ENCODE measurements around the gene RPL36. TPM values are rescaled to one million over a fixed set of nuclear protein-coding genes. Genes with fewer than 3 reads are reported as not detected.
A peak's percentile ranks its signal among the peaks of the same experiment; 100 is the strongest.
"Not testable (repeated sequence)": the region's sequence is repeated elsewhere in the genome, so short reads cannot be mapped to it uniquely, and the experiment has no call there.

RPL36 gene
- polyA plus RNA-seq, 2 donors = 1,315 to 1,592 TPM

- H3K4me3 ChIP-seq (ENCODE audit: low read depth in 1 of 2, low read length in 2 of 2) = peak overlapping the region; percentile 22 to 64
- no peaks in the 10 kb centered on the region for H3K36me3 ChIP-seq (ENCODE audit: control insufficient read depth in 2 of 2, insufficient read depth in 2 of 2, low read length in 1 of 2)
- 31 to 39% methylated on average over 16 of the region's 16 CpGs for WGBS, 2 donors
Measured at GRCh38 chr19:5686326-5686646, 3.8 kb upstream of the RPL36 start.

GRCh38 chr19:5686647-5687359 lies 3.3 kb upstream of the RPL36 start:
- Histone ChIP-seq H3K27me3 (ENCODE audit: control insufficient read depth in 1 of 2, insufficient read depth in 2 of 2, low read length in 2 of 2) (no peaks in the 10 kb centered on the region), H3K9me3 (ENCODE audit: control insufficient read depth in 2 of 2, insufficient read depth in 1 of 2, low read depth in 1 of 2, low read length in 1 of 2) (no peaks in the 10 kb centered on the region), H3K27ac (ENCODE audit: low read depth in 2 of 2, low read length in 1 of 2) (peak overlapping the region; percentile 87 to 91), H3K36me3 (ENCODE audit: control insufficient read depth in 2 of 2, insufficient read depth in 2 of 2, low read length in 1 of 2) (peaks cover 0 to 4% of the 10 kb centered on the region in 2 donors), H3K4me1 (ENCODE audit: control insufficient read depth in 2 of 2, insufficient read depth in 2 of 2, low read length in 1 of 2) (peaks cover 3 to 14% of the 10 kb centered on the region in 2 donors), H3K4me3 (ENCODE audit: low read depth in 1 of 2, low read length in 2 of 2) (peak overlapping the region; percentile 64 to 70)
- WGBS, 2 donors = 1% methylated on average over 36 to 59 of the region's 59 CpGs

More at GRCh38 chr19:5686326-5686646, 3.8 kb upstream of the RPL36 start:
- Histone ChIP-seq H3K27ac (ENCODE audit: low read depth in 2 of 2, low read length in 1 of 2) (peak overlapping the region; percentile 87 to 91), H3K9me3 (ENCODE audit: control insufficient read depth in 2 of 2, insufficient read depth in 1 of 2, low read depth in 1 of 2, low read length in 1 of 2) (no peaks in the 10 kb centered on the region), H3K4me1 (ENCODE audit: control insufficient read depth in 2 of 2, insufficient read depth in 2 of 2, low read length in 1 of 2) (peaks cover 3 to 14% of the 10 kb centered on the region in 2 donors), H3K27me3 (ENCODE audit: control insufficient read depth in 1 of 2, insufficient read depth in 2 of 2, low read length in 2 of 2) (no peaks in the 10 kb centered on the region)

DNA sequence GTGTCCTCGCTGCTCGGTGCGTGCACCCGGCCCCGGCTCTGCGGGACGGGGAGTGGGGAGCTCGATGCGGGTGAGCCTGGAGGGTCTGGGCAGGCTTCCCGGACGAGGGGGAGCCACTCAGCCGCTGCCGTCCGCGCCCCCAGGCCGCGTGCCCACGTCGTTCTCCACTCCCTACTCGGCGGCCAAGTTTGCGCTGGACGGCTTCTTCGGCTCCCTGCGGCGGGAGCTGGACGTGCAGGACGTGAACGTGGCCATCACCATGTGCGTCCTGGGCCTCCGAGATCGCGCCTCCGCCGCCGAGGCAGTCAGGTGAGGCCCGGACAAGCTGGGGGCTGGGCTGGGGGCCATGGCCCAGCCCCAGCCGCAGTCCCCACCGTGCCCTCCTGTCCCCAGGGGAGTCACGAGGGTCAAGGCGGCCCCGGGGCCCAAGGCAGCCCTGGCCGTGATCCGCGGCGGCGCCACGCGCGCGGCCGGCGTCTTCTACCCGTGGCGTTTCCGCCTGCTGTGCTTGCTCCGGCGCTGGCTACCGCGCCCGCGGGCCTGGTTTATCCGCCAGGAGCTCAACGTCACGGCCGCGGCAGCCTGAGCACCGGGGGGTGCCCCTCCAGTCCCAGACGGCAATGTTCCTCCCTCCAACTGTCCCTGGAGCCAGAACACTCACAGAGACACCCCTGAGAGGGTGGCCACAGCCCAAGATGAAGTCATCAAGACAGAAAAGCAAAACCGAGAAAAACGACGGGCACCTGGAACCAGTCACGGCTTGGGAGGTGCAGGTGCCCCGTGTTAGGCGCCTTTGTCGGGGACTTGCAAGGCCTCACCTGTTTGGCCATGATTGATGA lies 2.5 kb upstream of the RPL36 start:
- H3K27me3 ChIP-seq (ENCODE audit: control insufficient read depth in 1 of 2, insufficient read depth in 2 of 2, low read length in 2 of 2) = no peaks in the 10 kb centered on the region
- peak overlapping the region; percentile 64 to 70 for H3K4me3 ChIP-seq (ENCODE audit: low read depth in 1 of 2, low read length in 2 of 2)
- peak overlapping the region; percentile 23 to 56 for H3K27ac ChIP-seq (ENCODE audit: low read depth in 2 of 2, low read length in 1 of 2)
- H3K36me3 ChIP-seq (ENCODE audit: control insufficient read depth in 2 of 2, insufficient read depth in 2 of 2, low read length in 1 of 2) = peaks cover 0 to 12% of the 10 kb centered on the region in 2 donors
- H3K9me3 ChIP-seq (ENCODE audit: control insufficient read depth in 2 of 2, insufficient read depth in 1 of 2, low read depth in 1 of 2, low read length in 1 of 2) = no peaks in the 10 kb centered on the region
- WGBS, 2 donors = 53 to 54% methylated on average over 75 to 76 of the region's 76 CpGs
- peaks cover 3 to 17% of the 10 kb centered on the region in 2 donors for H3K4me1 ChIP-seq (ENCODE audit: control insufficient read depth in 2 of 2, insufficient read depth in 2 of 2, low read length in 1 of 2)

GRCh38 chr19:5688262-5688881 lies 1.7 kb upstream of the RPL36 start:
- Histone ChIP-seq H3K4me1 (ENCODE audit: control insufficient read depth in 2 of 2, insufficient read depth in 2 of 2, low read length in 1 of 2) (peaks cover 3 to 19% of the 10 kb centered on the region in 2 donors), H3K36me3 (ENCODE audit: control insufficient read depth in 2 of 2, insufficient read depth in 2 of 2, low read length in 1 of 2) (peaks cover 7 to 19% of the 10 kb centered on the region in 2 donors)
- H3K27ac ChIP-seq (ENCODE audit: low read depth in 2 of 2, low read length in 1 of 2); H3K27me3 ChIP-seq (ENCODE audit: control insufficient read depth in 1 of 2, insufficient read depth in 2 of 2, low read length in 2 of 2); H3K9me3 ChIP-seq (ENCODE audit: control insufficient read depth in 2 of 2, insufficient read depth in 1 of 2, low read depth in 1 of 2, low read length in 1 of 2); H3K4me3 ChIP-seq (ENCODE audit: low read depth in 1 of 2, low read length in 2 of 2): not testable (repeated sequence)
- 93 to 95% methylated on average over 13 of the region's 13 CpGs for WGBS, 2 donors

- no peaks in the 10 kb centered on the region for H3K9me3 ChIP-seq (ENCODE audit: control insufficient read depth in 2 of 2, insufficient read depth in 1 of 2, low read depth in 1 of 2, low read length in 1 of 2)
- H3K4me3 ChIP-seq (ENCODE audit: low read depth in 1 of 2, low read length in 2 of 2) = peak overlapping the region; percentile 82 to 98
- H3K4me1 ChIP-seq (ENCODE audit: control insufficient read depth in 2 of 2, insufficient read depth in 2 of 2, low read length in 1 of 2) = peaks cover 2 to 19% of the 10 kb centered on the region in 2 donors
- WGBS, 2 donors = 2 to 3% methylated on average over 54 of the region's 54 CpGs
- H3K27me3 ChIP-seq (ENCODE audit: control insufficient read depth in 1 of 2, insufficient read depth in 2 of 2, low read length in 2 of 2) = no peaks in the 10 kb centered on the region
- H3K36me3 ChIP-seq (ENCODE audit: control insufficient read depth in 2 of 2, insufficient read depth in 2 of 2, low read length in 1 of 2) = peaks cover 15 to 47% of the 10 kb centered on the region in 2 donors
- peak overlapping the region; percentile 95 to 97 for H3K27ac ChIP-seq (ENCODE audit: low read depth in 2 of 2, low read length in 1 of 2)
Measured at GRCh38 chr19:5690955-5691821, 1.1 kb downstream of the RPL36 start.

DNA sequence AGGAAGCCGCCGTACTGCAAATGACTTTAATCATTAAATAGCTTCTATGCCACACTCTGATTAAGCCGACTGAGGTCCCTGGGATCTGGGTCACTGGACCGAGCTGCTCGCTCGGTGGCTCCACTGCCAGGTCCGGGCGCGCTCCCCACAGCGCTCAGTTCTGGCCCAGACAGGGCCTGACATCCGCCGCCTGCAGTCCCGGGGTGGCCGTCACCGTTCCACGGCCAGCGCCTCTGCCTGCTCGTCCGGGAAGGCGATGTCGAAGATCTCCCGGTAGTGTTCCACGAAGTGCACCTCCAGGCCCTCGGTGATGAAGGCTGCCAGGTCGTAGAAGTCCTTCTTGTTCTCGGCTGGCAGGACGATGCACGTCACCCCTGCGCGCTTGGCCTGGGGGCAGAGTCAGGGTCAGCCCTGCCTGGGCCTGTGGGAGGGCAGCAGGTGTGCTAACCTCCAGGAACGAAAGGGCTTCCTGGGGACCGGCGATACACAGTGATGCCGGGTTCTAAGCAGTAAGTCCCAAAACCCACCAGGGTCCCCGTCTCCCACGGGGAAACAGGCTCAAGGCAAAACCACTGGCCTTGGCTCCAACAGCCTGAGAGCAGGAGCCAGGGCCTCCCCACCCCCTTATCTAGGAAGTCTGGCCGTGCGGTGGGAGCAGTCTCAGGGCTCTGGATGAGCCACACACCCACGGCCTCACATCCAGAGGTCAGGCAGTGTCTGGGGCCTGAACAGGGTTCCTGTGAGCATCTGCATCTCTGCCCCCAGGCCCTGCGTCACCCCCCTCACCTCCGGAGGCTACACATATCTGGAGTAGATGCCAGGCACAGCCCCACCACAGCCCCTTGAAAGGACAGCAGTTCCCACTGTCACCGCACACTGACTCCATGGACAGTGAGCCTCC lies 2.0 kb downstream of the RPL36 start:
- no peaks in the 10 kb centered on the region for H3K9me3 ChIP-seq (ENCODE audit: control insufficient read depth in 2 of 2, insufficient read depth in 1 of 2, low read depth in 1 of 2, low read length in 1 of 2)
- H3K27ac ChIP-seq (ENCODE audit: low read depth in 2 of 2, low read length in 1 of 2) = peak overlapping the region; percentile 95 to 97
- 36 to 41% methylated on average over 42 of the region's 42 CpGs for WGBS, 2 donors
- H3K4me3 ChIP-seq (ENCODE audit: low read depth in 1 of 2, low read length in 2 of 2) = peak overlapping the region; percentile 36 to 82
- peaks cover 0 to 19% of the 10 kb centered on the region in 2 donors for H3K4me1 ChIP-seq (ENCODE audit: control insufficient read depth in 2 of 2, insufficient read depth in 2 of 2, low read length in 1 of 2)
- H3K36me3 ChIP-seq (ENCODE audit: control insufficient read depth in 2 of 2, insufficient read depth in 2 of 2, low read length in 1 of 2) = peaks cover 18 to 56% of the 10 kb centered on the region in 2 donors
- no peaks in the 10 kb centered on the region for H3K27me3 ChIP-seq (ENCODE audit: control insufficient read depth in 1 of 2, insufficient read depth in 2 of 2, low read length in 2 of 2)

DNA sequence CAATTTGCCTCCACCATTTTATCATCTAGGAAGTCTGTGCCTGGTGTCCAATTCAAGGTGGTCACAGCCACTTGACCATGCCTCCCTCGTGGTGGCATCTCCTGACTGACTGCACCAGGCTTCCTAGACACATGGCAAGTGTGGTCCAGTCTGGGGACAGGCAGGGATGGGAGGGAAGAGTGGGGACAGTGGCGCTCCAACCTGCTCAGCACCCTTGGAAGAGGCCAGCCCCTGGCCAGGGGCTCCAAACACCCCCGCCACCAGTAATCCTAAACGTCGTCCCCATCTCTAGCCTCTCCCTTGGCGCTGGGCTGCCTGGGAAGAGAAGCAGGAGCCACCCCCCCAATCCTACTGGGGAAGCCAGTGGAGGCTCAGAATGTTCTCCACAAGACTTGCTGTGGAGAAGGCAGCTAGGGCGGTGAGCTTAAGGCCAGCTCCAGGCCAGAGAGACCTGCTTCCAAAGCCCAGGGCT lies 2.7 kb downstream of the RPL36 start:
- H3K4me1 ChIP-seq (ENCODE audit: control insufficient read depth in 2 of 2, insufficient read depth in 2 of 2, low read length in 1 of 2) = peaks cover 0 to 13% of the 10 kb centered on the region in 2 donors
- WGBS, 2 donors = 68 to 74% methylated on average over 7 of the region's 7 CpGs
- H3K4me3 ChIP-seq (ENCODE audit: low read depth in 1 of 2, low read length in 2 of 2) = no peak overlapping the region
- H3K9me3 ChIP-seq (ENCODE audit: control insufficient read depth in 2 of 2, insufficient read depth in 1 of 2, low read depth in 1 of 2, low read length in 1 of 2) = no peaks in the 10 kb centered on the region
- peaks cover 18 to 57% of the 10 kb centered on the region in 2 donors for H3K36me3 ChIP-seq (ENCODE audit: control insufficient read depth in 2 of 2, insufficient read depth in 2 of 2, low read length in 1 of 2)
- no peaks in the 10 kb centered on the region for H3K27me3 ChIP-seq (ENCODE audit: control insufficient read depth in 1 of 2, insufficient read depth in 2 of 2, low read length in 2 of 2)
- H3K27ac ChIP-seq (ENCODE audit: low read depth in 2 of 2, low read length in 1 of 2) = no peak overlapping the region
